Trophoblast cell (in vitro differentiated cells and primary cell): ENCODE results near the gene EXOC3L2.

ENCODE experiments used
- DNase-seq, 2 donors: peaks; one replicate each; pipeline ENCODE4 v3.0.0-alpha.2; 2016
- H2AFZ ChIP-seq: 2 replicates; pipeline ENCODE4 v1.6.1; 2013; ENCODE audit warnings: low read length, moderate library complexity, mild to moderate bottlenecking; ENCODE audit not compliant: insufficient read depth, poor library complexity
- H2AK5ac ChIP-seq: 2 replicates; pipeline ENCODE4 v1.6.1; 2013; ENCODE audit warnings: mild to moderate bottlenecking, low read length
- H2BK120ac ChIP-seq: 2 replicates; pipeline ENCODE4 v1.6.1; 2013; ENCODE audit warnings: low read length, mild to moderate bottlenecking, moderate library complexity; ENCODE audit not compliant: insufficient read depth, poor library complexity
- H2BK12ac ChIP-seq: 2 replicates; pipeline ENCODE4 v1.6.1; 2013; ENCODE audit warnings: mild to moderate bottlenecking, low read length, moderate library complexity
- H2BK5ac ChIP-seq: 2 replicates; pipeline ENCODE4 v1.6.1; 2013; ENCODE audit warnings: low read length, low read depth, moderate library complexity, mild to moderate bottlenecking; ENCODE audit not compliant: poor library complexity
- H3K14ac ChIP-seq: 2 replicates; pipeline ENCODE4 v1.6.1; 2013; ENCODE audit warnings: mild to moderate bottlenecking, low read length
- H3K18ac ChIP-seq: 2 replicates; pipeline ENCODE4 v1.6.1; 2013; ENCODE audit warnings: mild to moderate bottlenecking, low read length
- H3K23ac ChIP-seq: 2 replicates; pipeline ENCODE4 v1.6.1; 2013; ENCODE audit warnings: low read length
- H3K27ac ChIP-seq: 2 replicates; pipeline ENCODE4 v1.5.1; 2013; ENCODE audit warnings: low read depth, mild to moderate bottlenecking, inconsistent platforms, low read length, moderate library complexity
- H3K27me3 ChIP-seq: 2 replicates; pipeline ENCODE4 v1.6.1; 2013; ENCODE audit warnings: inconsistent platforms, mild to moderate bottlenecking, low read length, moderate library complexity; ENCODE audit not compliant: insufficient read depth
- H3K36me3 ChIP-seq, 2 experiments: 1 replicate in 1 of 2; 2 replicates in 1 of 2; pipeline ENCODE4 v1.6.1; 2013; ENCODE audit warnings: low read length in 2 of 2, mild to moderate bottlenecking in 2 of 2, moderate library complexity in 1 of 2; ENCODE audit not compliant: insufficient read depth in 2 of 2, control insufficient read depth in 1 of 2
- H3K4ac ChIP-seq: 2 replicates; pipeline ENCODE4 v1.6.1; 2013; ENCODE audit warnings: low read depth, mild to moderate bottlenecking, low read length, moderate library complexity
- H3K4me1 ChIP-seq, 2 experiments: 1 replicate in 1 of 2; 2 replicates in 1 of 2; pipeline ENCODE4 v1.6.1; 2013; ENCODE audit warnings: low read length in 2 of 2, mild to moderate bottlenecking in 2 of 2, moderate library complexity in 1 of 2; ENCODE audit not compliant: insufficient read depth in 2 of 2, control insufficient read depth in 1 of 2
- H3K4me2 ChIP-seq: 2 replicates; pipeline ENCODE4 v1.6.1; 2013; ENCODE audit warnings: inconsistent platforms, mild to moderate bottlenecking, low read length, moderate library complexity
- H3K4me3 ChIP-seq: 2 replicates; pipeline ENCODE4 v1.5.1; 2013; ENCODE audit warnings: mild to moderate bottlenecking, low read depth, low read length, inconsistent platforms
- H3K79me1 ChIP-seq: one replicate; pipeline ENCODE4 v1.6.1; 2013; ENCODE audit warnings: low read length
- H3K79me2 ChIP-seq: 2 replicates; pipeline ENCODE4 v1.6.1; 2013; ENCODE audit warnings: low read length, mild to moderate bottlenecking; ENCODE audit not compliant: control insufficient read depth, insufficient read depth, poor library complexity
- H3K9ac ChIP-seq: 2 replicates; pipeline ENCODE4 v1.6.1; 2013; ENCODE audit warnings: mild to moderate bottlenecking, low read length
- H3K9me3 ChIP-seq: 2 replicates; pipeline ENCODE4 v1.6.1; 2013; ENCODE audit warnings: low read depth, mild to moderate bottlenecking, control low read depth, inconsistent platforms, low read length; ENCODE audit not compliant: insufficient read depth
- H4K12ac ChIP-seq: 2 replicates; pipeline ENCODE4 v1.6.1; 2013; ENCODE audit warnings: low read depth, mild to moderate bottlenecking, low read length, moderate library complexity
- H4K8ac ChIP-seq: 2 replicates; pipeline ENCODE4 v1.6.1; 2013; ENCODE audit warnings: low read depth, mild to moderate bottlenecking, low read length, moderate library complexity
- H4K91ac ChIP-seq: one replicate; pipeline ENCODE4 v1.6.1; 2013; ENCODE audit warnings: low read depth, mild to moderate bottlenecking, low read length, moderate library complexity
- WGBS: extraction: QIAGEN DNeasy Blood & Tissue Kit; methylation state at CpG from one replicate; pipeline ENCODE4 v1.1.7; 2013; ENCODE audit warnings: missing lambda C conversion rate; ENCODE audit not compliant: insufficient read length, insufficient coverage; ENCODE audit errors: extremely low coverage; 5-methylcytosine and 5-hydroxymethylcytosine counted together

The EXOC3L2 gene

GRCh38 chr19:45249261-45250033 is 4.2 kb upstream of the EXOC3L2 start:
- H2AFZ ChIP-seq, result no peak overlapping the region
- H4K12ac ChIP-seq, result no peak overlapping the region
- no peak overlapping the region for H3K4ac ChIP-seq
- no peak for DNase-seq
- H3K79me1 ChIP-seq, result peaks cover 8% of the 10 kb centered on the region
- WGBS, result no CpG with 5 or more reads among the region's 11 CpGs
- peaks cover 4% of the 10 kb centered on the region for H3K79me2 ChIP-seq
- H3K9me3 ChIP-seq, result peaks cover 2% of the 10 kb centered on the region
- H4K8ac ChIP-seq, result no peak overlapping the region
- H2BK12ac ChIP-seq, result no peak overlapping the region
- no peak overlapping the region for H3K23ac ChIP-seq
- H4K91ac ChIP-seq, result no peak overlapping the region
- H3K4me3 ChIP-seq, result no peak overlapping the region
- no peak overlapping the region for H2AK5ac ChIP-seq
- H3K36me3 ChIP-seq, result peaks cover 0 to 6% of the 10 kb centered on the region in 2 experiments
- H2BK120ac ChIP-seq, result no peak overlapping the region
- H3K9ac ChIP-seq, result no peak overlapping the region
- no peak overlapping the region for H3K4me2 ChIP-seq
- no peaks in the 10 kb centered on the region for H3K27me3 ChIP-seq
- H3K14ac ChIP-seq, result no peak overlapping the region
- no peak overlapping the region for H3K27ac ChIP-seq
- no peak overlapping the region for H3K18ac ChIP-seq
- H3K4me1 ChIP-seq, result peaks cover 14 to 27% of the 10 kb centered on the region in 2 experiments
- H2BK5ac ChIP-seq, result no peak overlapping the region

- Histone ChIP-seq H3K79me2 (peaks cover 4% of the 10 kb centered on the region), H3K18ac (no peak overlapping the region), H4K8ac (no peak overlapping the region), H3K9me3 (peaks cover 2% of the 10 kb centered on the region), H3K9ac (no peak overlapping the region), H3K4me2 (no peak overlapping the region), H3K23ac (no peak overlapping the region), H4K91ac (no peak overlapping the region), H3K79me1 (peaks cover 8% of the 10 kb centered on the region), H2BK12ac (no peak overlapping the region), H3K4ac (no peak overlapping the region), H3K4me1 (peaks cover 13 to 17% of the 10 kb centered on the region in 2 experiments), H3K4me3 (no peak overlapping the region), H3K27ac (no peak overlapping the region), H2BK120ac (no peak overlapping the region), H2AFZ (no peak overlapping the region), H2AK5ac (no peak overlapping the region), H4K12ac (no peak overlapping the region), H3K27me3 (no peaks in the 10 kb centered on the region), H2BK5ac (no peak overlapping the region), H3K36me3 (no peaks in the 10 kb centered on the region), H3K14ac (no peak overlapping the region)
- no peak for DNase-seq
- WGBS, result no CpG with 5 or more reads among the region's 8 CpGs
These were observed 1.9 kb upstream of the EXOC3L2 start for GRCh38 chr19:45247136-45247535.

GRCh38 chr19:45245826-45246225 is 619 bp upstream of the EXOC3L2 start:
- Histone ChIP-seq H3K79me2 (peaks cover under 1% of the 10 kb centered on the region), H3K9me3 (peaks cover 2% of the 10 kb centered on the region), H3K4me1 (peaks cover 11 to 14% of the 10 kb centered on the region in 2 experiments), H3K4ac (no peak overlapping the region), H2BK120ac (no peak overlapping the region), H3K27ac (no peak overlapping the region), H4K8ac (no peak overlapping the region), H3K14ac (no peak overlapping the region), H3K9ac (no peak overlapping the region), H2AK5ac (no peak overlapping the region), H3K4me2 (no peak overlapping the region), H3K23ac (no peak overlapping the region), H2BK5ac (no peak overlapping the region), H4K12ac (no peak overlapping the region), H3K18ac (no peak overlapping the region), H2AFZ (no peak overlapping the region), H3K79me1 (peaks cover under 1% of the 10 kb centered on the region), H3K27me3 (no peaks in the 10 kb centered on the region), H3K36me3 (no peaks in the 10 kb centered on the region), H4K91ac (peak overlapping the region; percentile 10), H3K4me3 (no peak overlapping the region), H2BK12ac (no peak overlapping the region)
- WGBS, result no CpG with 5 or more reads among the region's 4 CpGs
- DNase-seq, result no peak

GRCh38 chr19:45244133-45244794 is 943 bp downstream of the EXOC3L2 start:
- Histone ChIP-seq H2AK5ac (no peak overlapping the region), H3K4ac (no peak overlapping the region), H3K4me2 (no peak overlapping the region), H3K9ac (no peak overlapping the region), H3K4me3 (no peak overlapping the region), H3K79me1 (no peaks in the 10 kb centered on the region), H3K36me3 (no peaks in the 10 kb centered on the region), H3K14ac (no peak overlapping the region), H3K79me2 (no peaks in the 10 kb centered on the region), H4K12ac (no peak overlapping the region), H2AFZ (no peak overlapping the region), H3K23ac (no peak overlapping the region), H3K4me1 (peaks cover 7 to 10% of the 10 kb centered on the region in 2 experiments), H2BK12ac (no peak overlapping the region), H2BK5ac (no peak overlapping the region), H2BK120ac (no peak overlapping the region), H4K8ac (no peak overlapping the region), H3K18ac (no peak overlapping the region), H4K91ac (no peak overlapping the region), H3K27me3 (no peaks in the 10 kb centered on the region), H3K9me3 (no peaks in the 10 kb centered on the region), H3K27ac (no peak overlapping the region)
- DNase-seq, result no peak
- no CpG with 5 or more reads among the region's 15 CpGs for WGBS
